HG03457 (cell line): ENCODE measurements around the gene NDUFV3.
"Not testable (repeated sequence)": the region's sequence is repeated elsewhere in the genome, so short reads cannot be mapped to it uniquely, and the experiment has no call there.

Source experiments
- ATAC-seq: cut with Tn5 transposase; IDR thresholded peaks from one replicate; pipeline ENCODE4 v1.9.1; 2021; ENCODE audit warnings: moderate number of reproducible peaks; ENCODE audit not compliant: unreplicated experiment

Gene NDUFV3

GRCh38 chr21:42933137-42933970 lies 40.2 kb downstream of the NDUFV3 start:
- ATAC-seq = not testable (repeated sequence)

GRCh38 chr21:42933973-42934372 lies 40.9 kb downstream of the NDUFV3 start:
- ATAC-seq = not testable (repeated sequence)

GRCh38 chr21:42936360-42936759 lies 43.3 kb downstream of the NDUFV3 start:
- ATAC-seq = not testable (repeated sequence)

- ATAC-seq = not testable (repeated sequence)
Observed at GRCh38 chr21:42937034-42937940, 44.2 kb downstream of the NDUFV3 start.

- no peak for ATAC-seq
Observed at GRCh38 chr21:42937960-42938605, 45.0 kb downstream of the NDUFV3 start.

GRCh38 chr21:42938606-42938995 lies 45.5 kb downstream of the NDUFV3 start:
- not testable (repeated sequence) for ATAC-seq

- ATAC-seq = no peak
Observed at GRCh38 chr21:42939582-42940413, 46.7 kb downstream of the NDUFV3 start.

GRCh38 chr21:42941696-42942085 lies 48.6 kb downstream of the NDUFV3 start:
- no peak for ATAC-seq

- no peak for ATAC-seq
Observed at GRCh38 chr21:42942244-42942643, 49.1 kb downstream of the NDUFV3 start.

GRCh38 chr21:42949094-42949755 lies 56.1 kb downstream of the NDUFV3 start:
- ATAC-seq = not testable (repeated sequence)

GRCh38 chr21:42951193-42951592 lies 58.1 kb downstream of the NDUFV3 start:
- ATAC-seq = not testable (repeated sequence)

GRCh38 chr21:42956824-42957630 lies 63.9 kb downstream of the NDUFV3 start:
- ATAC-seq = peak; percentile 100

- ATAC-seq = not testable (repeated sequence)
Observed at GRCh38 chr21:42958122-42958521, 65.0 kb downstream of the NDUFV3 start.

GRCh38 chr21:42959728-42960127 lies 66.6 kb downstream of the NDUFV3 start:
- ATAC-seq = no peak

- no peak for ATAC-seq
Observed at GRCh38 chr21:42962380-42963007, 69.4 kb downstream of the NDUFV3 start.
